WTC11 (cell line): ENCODE results near the gene OR5M10. TPM values are rescaled to one million over a fixed set of nuclear protein-coding genes. Genes with fewer than 3 reads are reported as not detected.

ENCODE experiments used
- ATAC-seq: fragments of 200-7000 bp; cut with Tn5 transposase; 2 replicates; pipeline ENCODE4 v1.10.0; 2021; ENCODE audit warnings: mild to moderate bottlenecking, moderate library complexity
- CTCF ChIA-PET: fragments of 300-600 bp; sonication (Branson Sonifier 250); formaldehyde crosslinking; loops from one replicate; lab custom pipeline; 2021; ENCODE audit warnings: antibody characterized with exemption; lab: Charles Lee
- POLR2A ChIA-PET: fragments of 350-600 bp; sonication (Branson Sonifier 250); formaldehyde crosslinking; loops from one replicate; lab custom pipeline; 2021; ENCODE audit warnings: antibody characterized with exemption; lab: Charles Lee
- DNase-seq: peaks from one replicate; pipeline ENCODE4 v3.0.0; 2021; ENCODE audit warnings: low spot score
- H3K27ac Mint-ChIP-seq: 2 replicates; pipeline ENCODE4 v1.8.0; 2021; ENCODE audit warnings: mixed read lengths
- H3K27me3 Mint-ChIP-seq: 2 replicates; pipeline ENCODE4 v1.8.0; 2021; ENCODE audit warnings: low read depth, mild to moderate bottlenecking, moderate library complexity, mixed read lengths
- H3K36me3 Mint-ChIP-seq: 2 replicates; pipeline ENCODE4 v1.8.0; 2021; ENCODE audit warnings: mixed read lengths
- H3K4me1 Mint-ChIP-seq: 2 replicates; pipeline ENCODE4 v1.8.0; 2022; ENCODE audit warnings: mixed read lengths
- H3K4me3 Mint-ChIP-seq: 2 replicates; pipeline ENCODE4 v1.8.0; 2021; ENCODE audit warnings: mild to moderate bottlenecking, moderate library complexity, mixed read lengths
- H3K9me3 Mint-ChIP-seq: 2 replicates; pipeline ENCODE4 v1.8.0; 2021; ENCODE audit warnings: mixed read lengths
- CREB1 ChIP-seq: sonication (generic); formaldehyde crosslinking; IDR thresholded peaks from 2 replicates; pipeline ENCODE4 v1.8.0; 2023; ENCODE audit warnings: mild to moderate bottlenecking, missing genetic modification reagents
- E2F4 ChIP-seq: sonication (generic); formaldehyde crosslinking; IDR thresholded peaks from 2 replicates; pipeline ENCODE4 v1.8.1; 2022; ENCODE audit warnings: low read depth, mild to moderate bottlenecking, moderate library complexity, missing genetic modification reagents, borderline replicate concordance
- EMX1 ChIP-seq: fragments of 250-450 bp; sonication (Bioruptor Pico); IDR thresholded peaks from 2 replicates; pipeline ENCODE4 v1.8.0; 2021; ENCODE audit warnings: mild to moderate bottlenecking
- FOXP4 ChIP-seq: sonication (generic); formaldehyde crosslinking; IDR thresholded peaks from 2 replicates; pipeline ENCODE4 v1.8.0; 2022; ENCODE audit warnings: mild to moderate bottlenecking, missing genetic modification reagents
- GRHL2 ChIP-seq: fragments of 250-450 bp; sonication (Bioruptor Pico); IDR thresholded peaks from 2 replicates; pipeline ENCODE4 v1.8.0; 2022; ENCODE audit warnings: mild to moderate bottlenecking, moderate library complexity; ENCODE audit not compliant: insufficient replicate concordance, severe bottlenecking
- HMGA2 ChIP-seq: fragments of 250-450 bp; sonication (Bioruptor Pico); IDR thresholded peaks from 2 replicates; pipeline ENCODE4 v1.4.0; 2021; ENCODE audit warnings: mild to moderate bottlenecking, moderate library complexity
- JAZF1 ChIP-seq: fragments of 250-450 bp; sonication (Bioruptor Pico); IDR thresholded peaks from 2 replicates; pipeline ENCODE4 v1.9.0; 2021; ENCODE audit warnings: moderate library complexity, mild to moderate bottlenecking, inconsistent platforms
- KAT7 ChIP-seq: sonication (generic); formaldehyde crosslinking; IDR thresholded peaks from 2 replicates; pipeline ENCODE4 v1.8.1; 2023; ENCODE audit warnings: missing genetic modification reagents, mild to moderate bottlenecking, borderline replicate concordance
- MLX ChIP-seq: sonication (generic); formaldehyde crosslinking; IDR thresholded peaks from 2 replicates; pipeline ENCODE4 v1.8.1; 2023; ENCODE audit warnings: mild to moderate bottlenecking, missing genetic modification reagents, moderate library complexity
- MXD4 ChIP-seq: fragments of 250-450 bp; sonication (Bioruptor Pico); IDR thresholded peaks from 2 replicates; pipeline ENCODE4 v1.8.0; 2021; ENCODE audit warnings: mild to moderate bottlenecking, moderate library complexity, borderline replicate concordance
- MYBL2 ChIP-seq: sonication (generic); formaldehyde crosslinking; IDR thresholded peaks from 2 replicates; pipeline ENCODE4 v1.8.1; 2023; ENCODE audit warnings: mild to moderate bottlenecking, moderate library complexity, missing genetic modification reagents
- NR2C2 ChIP-seq: sonication (generic); formaldehyde crosslinking; IDR thresholded peaks from 2 replicates; pipeline ENCODE4 v1.8.0; 2022; ENCODE audit warnings: mild to moderate bottlenecking, missing genetic modification reagents
- PRRX2 ChIP-seq: fragments of 250-450 bp; sonication (Bioruptor Pico); IDR thresholded peaks from 2 replicates; pipeline ENCODE4 v1.8.0; 2021; ENCODE audit warnings: mild to moderate bottlenecking
- RELA ChIP-seq: sonication (generic); formaldehyde crosslinking; IDR thresholded peaks from 2 replicates; pipeline ENCODE4 v1.8.1; 2022; ENCODE audit warnings: missing genetic modification reagents, mild to moderate bottlenecking, borderline replicate concordance
- SMAD3 ChIP-seq: sonication (generic); formaldehyde crosslinking; IDR thresholded peaks from 2 replicates; pipeline ENCODE4 v1.8.0; 2022; ENCODE audit warnings: missing genetic modification reagents, mild to moderate bottlenecking, borderline replicate concordance
- SP1 ChIP-seq: sonication (generic); formaldehyde crosslinking; conservative IDR thresholded peaks from 2 replicates; pipeline ENCODE4 v1.8.1; 2022; ENCODE audit warnings: missing genetic modification reagents
- TCF7 ChIP-seq: sonication (generic); formaldehyde crosslinking; IDR thresholded peaks from 2 replicates; pipeline ENCODE4 v1.8.0; 2022; ENCODE audit warnings: mild to moderate bottlenecking, low read depth, missing genetic modification reagents, moderate library complexity
- TEAD1 ChIP-seq: sonication (generic); formaldehyde crosslinking; IDR thresholded peaks from 2 replicates; pipeline ENCODE4 v1.8.0; 2022; ENCODE audit warnings: mild to moderate bottlenecking, missing genetic modification reagents
- USF1 ChIP-seq: sonication (generic); formaldehyde crosslinking; IDR thresholded peaks from 2 replicates; pipeline ENCODE4 v1.8.0; 2022; ENCODE audit warnings: mild to moderate bottlenecking, missing genetic modification reagents
- ZNF138 ChIP-seq: sonication (generic); formaldehyde crosslinking; conservative IDR thresholded peaks from 2 replicates; pipeline ENCODE4 v1.8.1; 2022; ENCODE audit warnings: mild to moderate bottlenecking, moderate library complexity, missing genetic modification reagents
- ZNF232 ChIP-seq: sonication (generic); formaldehyde crosslinking; IDR thresholded peaks from 2 replicates; pipeline ENCODE4 v1.8.0; 2022; ENCODE audit warnings: mild to moderate bottlenecking, missing genetic modification reagents
- ZNF396 ChIP-seq: fragments of 250-450 bp; sonication (Bioruptor Pico); IDR thresholded peaks from 2 replicates; pipeline ENCODE4 v1.8.0; 2021; ENCODE audit warnings: mild to moderate bottlenecking, moderate library complexity, borderline replicate concordance
- ZNF423 ChIP-seq: fragments of 250-450 bp; sonication (Bioruptor Pico); IDR thresholded peaks from 2 replicates; pipeline ENCODE4 v2.1.2; 2022; ENCODE audit warnings: mild to moderate bottlenecking, moderate library complexity
- ZNF671 ChIP-seq: fragments of 250-450 bp; sonication (Bioruptor Pico); IDR thresholded peaks from 2 replicates; pipeline ENCODE4 v1.8.0; 2021; ENCODE audit warnings: mild to moderate bottlenecking
- ZSCAN18 ChIP-seq: fragments of 250-450 bp; sonication (Bioruptor Pico); IDR thresholded peaks from 2 replicates; pipeline ENCODE4 v2.1.2; 2022; ENCODE audit warnings: mild to moderate bottlenecking, moderate library complexity
- total RNA-seq: library from RNA; stranded (reverse); gene quantifications from 3 replicates; pipeline ENCODE4 v1.2.3, GENCODE V29; 2021

OR5M10 gene
- total RNA-seq, 1 experiment from 2014 or later = not detected

- no peaks in the 10 kb centered on the region for H3K27me3 Mint-ChIP-seq
- TF ChIP-seq CREB1 = no peak
- no peak for TF ChIP-seq MXD4 (CRISPR knock-in tag)
- TF ChIP-seq TEAD1 (CRISPR knock-in tag) = no peak
- TF ChIP-seq HMGA2 (CRISPR knock-in tag) = no peak
- no peak for TF ChIP-seq GRHL2 (CRISPR knock-in tag)
- TF ChIP-seq MLX (CRISPR knock-in tag) = no peak
- no peak for TF ChIP-seq MYBL2 (CRISPR knock-in tag)
- TF ChIP-seq USF1 = no peak
- TF ChIP-seq TCF7 = no peak
- no peak for TF ChIP-seq KAT7 (CRISPR knock-in tag)
- TF ChIP-seq SP1 = no peak
- TF ChIP-seq JAZF1 = no peak
- no peak for TF ChIP-seq ZNF396 (CRISPR knock-in tag)
- ChIA-PET CTCF (no interaction called here), POLR2A (no interaction called here)
- H3K9me3 Mint-ChIP-seq = peaks cover 32% of the 10 kb centered on the region
- H3K4me3 Mint-ChIP-seq = no peak overlapping the region
- no peaks in the 10 kb centered on the region for H3K4me1 Mint-ChIP-seq
- H3K27ac Mint-ChIP-seq = no peak overlapping the region
- DNase-seq (no peak), ATAC-seq (no peak)
- no peaks in the 10 kb centered on the region for H3K36me3 Mint-ChIP-seq
Measured at GRCh38 chr11:56543739-56544138, 33.8 kb downstream of the OR5M10 start.

- Mint-ChIP-seq H3K27me3 (no peaks in the 10 kb centered on the region), H3K9me3 (peaks cover 37% of the 10 kb centered on the region), H3K4me1 (no peaks in the 10 kb centered on the region), H3K4me3 (no peak within 1 kb of the TSS), H3K36me3 (no peaks in the 10 kb centered on the region), H3K27ac (no peak within 1 kb of the TSS)
- CTCF ChIA-PET = no interaction called here
- DNase-seq (no peak), ATAC-seq (no peak)
- TF ChIP-seq ZNF671 (CRISPR knock-in tag) (no peak), KAT7 (CRISPR knock-in tag) (no peak), ZNF232 (CRISPR knock-in tag) (no peak), TCF7 (no peak), FOXP4 (CRISPR knock-in tag) (no peak), CREB1 (no peak), JAZF1 (no peak), GRHL2 (CRISPR knock-in tag) (no peak), ZNF396 (CRISPR knock-in tag) (no peak), PRRX2 (CRISPR knock-in tag) (no peak), SMAD3 (CRISPR knock-in tag) (no peak), NR2C2 (CRISPR knock-in tag) (no peak), ZNF138 (CRISPR knock-in tag) (no peak), ZNF423 (CRISPR knock-in tag) (no peak)
- POLR2A ChIA-PET = no interaction called here
Measured at GRCh38 chr11:56543157-56543556, 34.4 kb downstream of the OR5M10 start, which contains the start of gene OR5M11. OR5M11 (minus strand) TSS chr11:56543257; CDS start chr11:56543257, 0 bp downstream.

- POLR2A ChIA-PET = no interaction called here
- Mint-ChIP-seq H3K36me3 (peaks cover 3% of the 10 kb centered on the region), H3K27me3 (no peaks in the 10 kb centered on the region; the same call in 1 of the 2 replicates), H3K9me3 (peaks cover 20% of the 10 kb centered on the region), H3K27ac (no peak overlapping the region), H3K4me3 (no peak overlapping the region), H3K4me1 (peaks cover under 1% of the 10 kb centered on the region; the same call in 1 of the 2 replicates)
- no peak for ATAC-seq
- no peak for DNase-seq
- CTCF ChIA-PET = no interaction called here
- TF ChIP-seq RELA (CRISPR knock-in tag) (no peak), E2F4 (CRISPR knock-in tag) (no peak), MYBL2 (CRISPR knock-in tag) (no peak), ZSCAN18 (CRISPR knock-in tag) (no peak), EMX1 (CRISPR knock-in tag) (no peak)
Measured at GRCh38 chr11:56533054-56533740, 44.3 kb downstream of the OR5M10 start.
